ENCODE measurements around the gene RAB20. TPM values are rescaled to one million over a fixed set of nuclear protein-coding genes. Genes with fewer than 3 reads are reported as not detected.

Gene RAB20
- polyA plus RNA-seq, 1 donor (not counting 4 experiments of a cell fraction or from before 2014, with no cell fraction given): 4.3 TPM

DNA sequence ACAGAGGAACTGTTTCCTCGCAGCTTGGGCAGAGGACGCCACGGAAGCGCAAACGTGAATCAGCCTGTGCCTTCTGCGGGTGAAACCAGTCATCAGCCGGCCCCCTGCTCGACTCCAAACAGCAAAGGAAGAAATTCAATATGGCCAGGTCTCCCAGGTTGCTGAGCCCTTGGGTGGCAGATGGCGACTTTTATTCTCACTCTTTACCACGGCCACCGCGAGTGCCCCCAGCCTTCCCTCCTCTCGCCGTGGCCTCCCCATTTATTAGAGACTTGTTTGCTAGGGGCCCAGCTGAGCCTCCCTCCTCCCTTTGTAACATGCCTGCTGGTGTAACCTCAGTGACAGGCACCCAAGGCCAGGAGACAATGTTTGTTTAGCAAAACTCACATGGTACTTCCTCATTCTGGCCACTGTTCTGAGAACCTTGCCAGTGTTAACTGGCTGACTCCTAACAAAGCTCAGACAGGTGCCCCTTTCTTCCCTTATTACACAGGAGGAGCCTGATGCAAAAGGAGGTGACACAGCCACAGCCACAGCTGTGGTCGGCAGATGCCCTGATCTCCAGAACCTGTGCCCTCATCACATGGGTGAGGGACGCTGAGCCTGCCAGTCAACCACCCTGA, 5.8 kb downstream of the RAB20 start:
- H3K4me3 ChIP-seq (ENCODE audit: control insufficient read depth in 2 of 3, extremely low read depth in 1 of 3, insufficient read depth in 2 of 3, low read depth in 1 of 3, low read length in 3 of 3): no peak overlapping the region
- H4K20me1 ChIP-seq (ENCODE audit: control insufficient read depth, extremely low read depth, insufficient read depth, low read length): no peaks in the 10 kb centered on the region
- no peaks in the 10 kb centered on the region for H3K9me3 ChIP-seq (ENCODE audit: control insufficient read depth, low read depth, low read length)
- no peak overlapping the region for H3K9ac ChIP-seq (ENCODE audit: control insufficient read depth, extremely low read depth, insufficient read depth, low read length)
- H2AFZ ChIP-seq (ENCODE audit: control insufficient read depth, low read length): no peak overlapping the region
- peaks cover 10% of the 10 kb centered on the region for H3K4me1 ChIP-seq (ENCODE audit: control insufficient read depth, extremely low read depth, insufficient read depth, low read length)
- DNase-seq (ENCODE audit: low read depth, low spot score) (no peak), FAIRE-seq (no peak)
- no peak overlapping the region for H3K4me2 ChIP-seq (ENCODE audit: control insufficient read depth, extremely low read depth, insufficient read depth, low read depth, low read length)
- no peaks in the 10 kb centered on the region for H3K79me2 ChIP-seq (ENCODE audit: control insufficient read depth, insufficient read depth, low read length)
- no peaks in the 10 kb centered on the region for H3K9me1 ChIP-seq (ENCODE audit: control insufficient read depth, extremely low read depth, insufficient read depth, low read length)
- no peaks in the 10 kb centered on the region for H3K36me3 ChIP-seq (ENCODE audit: control insufficient read depth in 2 of 2, extremely low read depth in 1 of 2, insufficient read depth in 2 of 2, low read length in 2 of 2)
- no peak for TF ChIP-seq EZH2 (IDR thresholded peaks at IDR 0.05; ENCODE audit: low read length)
- TF ChIP-seq, protein P1, sequence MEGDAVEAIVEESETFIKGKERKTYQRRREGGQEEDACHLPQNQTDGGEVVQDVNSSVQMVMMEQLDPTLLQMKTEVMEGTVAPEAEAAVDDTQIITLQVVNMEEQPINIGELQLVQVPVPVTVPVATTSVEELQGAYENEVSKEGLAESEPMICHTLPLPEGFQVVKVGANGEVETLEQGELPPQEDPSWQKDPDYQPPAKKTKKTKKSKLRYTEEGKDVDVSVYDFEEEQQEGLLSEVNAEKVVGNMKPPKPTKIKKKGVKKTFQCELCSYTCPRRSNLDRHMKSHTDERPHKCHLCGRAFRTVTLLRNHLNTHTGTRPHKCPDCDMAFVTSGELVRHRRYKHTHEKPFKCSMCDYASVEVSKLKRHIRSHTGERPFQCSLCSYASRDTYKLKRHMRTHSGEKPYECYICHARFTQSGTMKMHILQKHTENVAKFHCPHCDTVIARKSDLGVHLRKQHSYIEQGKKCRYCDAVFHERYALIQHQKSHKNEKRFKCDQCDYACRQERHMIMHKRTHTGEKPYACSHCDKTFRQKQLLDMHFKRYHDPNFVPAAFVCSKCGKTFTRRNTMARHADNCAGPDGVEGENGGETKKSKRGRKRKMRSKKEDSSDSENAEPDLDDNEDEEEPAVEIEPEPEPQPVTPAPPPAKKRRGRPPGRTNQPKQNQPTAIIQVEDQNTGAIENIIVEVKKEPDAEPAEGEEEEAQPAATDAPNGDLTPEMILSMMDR (optimal IDR thresholded peaks at IDR 0.05 in 1 of 3, IDR thresholded peaks at IDR 0.05 in 1 of 3, conservative IDR thresholded peaks at IDR 0.05 in 1 of 3; ENCODE audit: extremely low read depth in 1 of 3, insufficient read depth in 2 of 3, low read length in 3 of 3): no peak
- dilution Hi-C loops (cut with MboI; ENCODE audit: extremely low pct_ligation_motif_present, low sequenced_read_pairs): no loop called here
- no peak overlapping the region for H3K27ac ChIP-seq (ENCODE audit: control insufficient read depth, insufficient read depth, low read length)
- no peaks in the 10 kb centered on the region for H3K27me3 ChIP-seq (ENCODE audit: control insufficient read depth, extremely low read depth, insufficient read depth, low read length)

GRCh38 chr13:110554946-110555345, 6.6 kb downstream of the RAB20 start:
- FAIRE-seq (no peak), DNase-seq (ENCODE audit: low read depth, low spot score) (no peak)
- TF ChIP-seq, protein P1 (optimal IDR thresholded peaks at IDR 0.05 in 1 of 3, IDR thresholded peaks at IDR 0.05 in 1 of 3, conservative IDR thresholded peaks at IDR 0.05 in 1 of 3; ENCODE audit: extremely low read depth in 1 of 3, insufficient read depth in 2 of 3, low read length in 3 of 3): no peak
- no peak for TF ChIP-seq EZH2 (IDR thresholded peaks at IDR 0.05; ENCODE audit: low read length)
- H3K9me3 ChIP-seq (ENCODE audit: control insufficient read depth, low read depth, low read length): no peaks in the 10 kb centered on the region
- H3K4me3 ChIP-seq (ENCODE audit: control insufficient read depth in 2 of 3, extremely low read depth in 1 of 3, insufficient read depth in 2 of 3, low read depth in 1 of 3, low read length in 3 of 3): no peak overlapping the region
- dilution Hi-C loops (cut with MboI; ENCODE audit: extremely low pct_ligation_motif_present, low sequenced_read_pairs): no loop called here
- H4K20me1 ChIP-seq (ENCODE audit: control insufficient read depth, extremely low read depth, insufficient read depth, low read length): no peaks in the 10 kb centered on the region
- H3K4me1 ChIP-seq (ENCODE audit: control insufficient read depth, extremely low read depth, insufficient read depth, low read length): peaks cover 3% of the 10 kb centered on the region
- H2AFZ ChIP-seq (ENCODE audit: control insufficient read depth, low read length): no peak overlapping the region
- no peaks in the 10 kb centered on the region for H3K27me3 ChIP-seq (ENCODE audit: control insufficient read depth, extremely low read depth, insufficient read depth, low read length)
- no peak overlapping the region for H3K27ac ChIP-seq (ENCODE audit: control insufficient read depth, insufficient read depth, low read length)
- no peaks in the 10 kb centered on the region for H3K79me2 ChIP-seq (ENCODE audit: control insufficient read depth, insufficient read depth, low read length)
- H3K4me2 ChIP-seq (ENCODE audit: control insufficient read depth, extremely low read depth, insufficient read depth, low read depth, low read length): no peak overlapping the region
- H3K36me3 ChIP-seq (ENCODE audit: control insufficient read depth in 2 of 2, extremely low read depth in 1 of 2, insufficient read depth in 2 of 2, low read length in 2 of 2): no peaks in the 10 kb centered on the region
- H3K9ac ChIP-seq (ENCODE audit: control insufficient read depth, extremely low read depth, insufficient read depth, low read length): no peak overlapping the region
- no peaks in the 10 kb centered on the region for H3K9me1 ChIP-seq (ENCODE audit: control insufficient read depth, extremely low read depth, insufficient read depth, low read length)

Measured in keratinocyte (primary cell).